Measurements from ENCODE around the gene PDE4B. TPM values are rescaled to one million over a fixed set of nuclear protein-coding genes. Genes with fewer than 3 reads are reported as not detected.

Gene PDE4B
- total and polyA plus RNA-seq, 2 of the 13 experiments (the other 11 are each of a cell fraction or from before 2014, with no cell fraction given): not detected

- TF ChIP-seq ZIK1 (CRISPR knock-in tag; IDR thresholded peaks at IDR 0.05; ENCODE audit: borderline replicate concordance, low read depth) (no peak), MIER2 (CRISPR knock-in tag; IDR thresholded peaks at IDR 0.05) (no peak), ISX (CRISPR knock-in tag; conservative IDR thresholded peaks at IDR 0.05) (no peak), ZGPAT (CRISPR knock-in tag; IDR thresholded peaks at IDR 0.05) (no peak), ZNF776 (CRISPR knock-in tag; IDR thresholded peaks at IDR 0.05) (no peak), ZNF775 (CRISPR knock-in tag; IDR thresholded peaks at IDR 0.05; ENCODE audit: borderline replicate concordance) (no peak), NCOR1 (IDR thresholded peaks at IDR 0.05; ENCODE audit: borderline replicate concordance, low read length) (no peak), MAFG (CRISPR knock-in tag; IDR thresholded peaks at IDR 0.05) (no peak), SALL1 (CRISPR knock-in tag; IDR thresholded peaks at IDR 0.05) (no peak), ZNF34 (CRISPR knock-in tag; IDR thresholded peaks at IDR 0.05; ENCODE audit: borderline replicate concordance) (no peak), ZNF446 (CRISPR knock-in tag; IDR thresholded peaks at IDR 0.05) (no peak), ONECUT2 (CRISPR knock-in tag; IDR thresholded peaks at IDR 0.05) (no peak), RELA (CRISPR knock-in tag; IDR thresholded peaks at IDR 0.05) (no peak), STAT6 (CRISPR knock-in tag; IDR thresholded peaks at IDR 0.05; ENCODE audit: borderline replicate concordance) (no peak), ZNF276 (CRISPR knock-in tag; IDR thresholded peaks at IDR 0.05; ENCODE audit: low read depth) (no peak), CC2D1A (CRISPR knock-in tag; IDR thresholded peaks at IDR 0.05) (no peak)
- TF ChIP-seq, protein P1, sequence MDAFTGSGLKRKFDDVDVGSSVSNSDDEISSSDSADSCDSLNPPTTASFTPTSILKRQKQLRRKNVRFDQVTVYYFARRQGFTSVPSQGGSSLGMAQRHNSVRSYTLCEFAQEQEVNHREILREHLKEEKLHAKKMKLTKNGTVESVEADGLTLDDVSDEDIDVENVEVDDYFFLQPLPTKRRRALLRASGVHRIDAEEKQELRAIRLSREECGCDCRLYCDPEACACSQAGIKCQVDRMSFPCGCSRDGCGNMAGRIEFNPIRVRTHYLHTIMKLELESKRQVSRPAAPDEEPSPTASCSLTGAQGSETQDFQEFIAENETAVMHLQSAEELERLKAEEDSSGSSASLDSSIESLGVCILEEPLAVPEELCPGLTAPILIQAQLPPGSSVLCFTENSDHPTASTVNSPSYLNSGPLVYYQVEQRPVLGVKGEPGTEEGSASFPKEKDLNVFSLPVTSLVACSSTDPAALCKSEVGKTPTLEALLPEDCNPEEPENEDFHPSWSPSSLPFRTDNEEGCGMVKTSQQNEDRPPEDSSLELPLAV (CRISPR knock-in tag; conservative IDR thresholded peaks at IDR 0.05; ENCODE audit: low read depth): no peak
- TF ChIP-seq, protein P2, sequence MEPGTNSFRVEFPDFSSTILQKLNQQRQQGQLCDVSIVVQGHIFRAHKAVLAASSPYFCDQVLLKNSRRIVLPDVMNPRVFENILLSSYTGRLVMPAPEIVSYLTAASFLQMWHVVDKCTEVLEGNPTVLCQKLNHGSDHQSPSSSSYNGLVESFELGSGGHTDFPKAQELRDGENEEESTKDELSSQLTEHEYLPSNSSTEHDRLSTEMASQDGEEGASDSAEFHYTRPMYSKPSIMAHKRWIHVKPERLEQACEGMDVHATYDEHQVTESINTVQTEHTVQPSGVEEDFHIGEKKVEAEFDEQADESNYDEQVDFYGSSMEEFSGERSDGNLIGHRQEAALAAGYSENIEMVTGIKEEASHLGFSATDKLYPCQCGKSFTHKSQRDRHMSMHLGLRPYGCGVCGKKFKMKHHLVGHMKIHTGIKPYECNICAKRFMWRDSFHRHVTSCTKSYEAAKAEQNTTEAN (CRISPR knock-in tag; conservative IDR thresholded peaks at IDR 0.05): no peak
- Histone ChIP-seq H3K9ac (ENCODE audit: insufficient read depth, low read depth, low read length) (no peak overlapping the region), H3K4me3 (replicated peaks in 1 of 3; ENCODE audit: insufficient read depth in 1 of 3, low read depth in 2 of 3, low read length in 3 of 3) (no peak overlapping the region), H2AFZ (ENCODE audit: low read length) (no peak overlapping the region), H4K20me1 (ENCODE audit: insufficient read depth, low read length) (no peaks in the 10 kb centered on the region), H3K27ac (ENCODE audit: extremely low read length, insufficient read depth, low read length) (no peak overlapping the region), H3K4me2 (ENCODE audit: low read depth, low read length) (no peak overlapping the region), H3K36me3 (replicated peaks in 1 of 2; ENCODE audit: control insufficient read depth in 1 of 2, insufficient read depth in 2 of 2, low read length in 2 of 2) (no peaks in the 10 kb centered on the region), H3K9me3 (ENCODE audit: low read length) (no peaks in the 10 kb centered on the region), H3K27me3 (ENCODE audit: control insufficient read depth in 1 of 2, insufficient read depth in 2 of 2, low read length in 2 of 2) (no peaks in the 10 kb centered on the region), H3K4me1 (ENCODE audit: insufficient read depth, low read length) (no peaks in the 10 kb centered on the region), H3K79me2 (ENCODE audit: insufficient read depth, low read length) (no peaks in the 10 kb centered on the region)
- ATAC-seq (no peak), DNase-seq (ENCODE audit: low spot score) (no peak), FAIRE-seq (no peak)
- in situ Hi-C loops (cut with HindIII; ENCODE audit: extremely low pct_ligation_motif_present, low pct_unique_long_range_greater_than_20kb) (no loop called here), intact Hi-C loops (cut with micrococcal nuclease; ENCODE audit: unreplicated experiment) (no loop called here)
- POLR2A ChIA-PET: no interaction called here
- CTCF ChIA-PET (ENCODE audit: low intra/inter-chr PET ratio, low total read pairs): no interaction called here
- 20% methylated on average over 3 of the region's 3 CpGs for WGBS (ENCODE audit: low lambda C conversion rate)
- no TSS peak for BruUV-seq (replicated peaks)
These were observed 559.2 kb downstream of the PDE4B start for GRCh38 chr1:66351913-66352312.

All from HepG2 (cell line).